Peyer's patch (tissue), 4 donors: ENCODE data around the gene ALG9.

Experiments
- CTCF ChIP-seq, 6 experiments: fragments of 450-650 bp in 4 of 6; fragments of 200-600 bp in 2 of 6; sonication (generic) in 1 of 6; IDR thresholded peaks; one replicate each; pipeline ENCODE4 v1.5.1; 2017 to 2019; ENCODE audit warnings: antibody characterized with exemption in 6 of 6, mild to moderate bottlenecking in 3 of 6, moderate library complexity in 1 of 6
- POLR2A ChIP-seq, 2 donors: fragments of 450-650 bp; IDR thresholded peaks; one replicate each; pipeline ENCODE4 v1.5.1; 2017; ENCODE audit warnings: antibody characterized with exemption in 2 of 2, mild to moderate bottlenecking in 2 of 2, moderate library complexity in 2 of 2

- TF ChIP-seq CTCF (IDR thresholded peaks at IDR 0.05): no peak
- TF ChIP-seq POLR2A (IDR thresholded peaks at IDR 0.05): no peak
These were observed 78.4 kb downstream of the ALG9 start for GRCh38 chr11:111792955-111793500.
